Measurements from ENCODE around the gene PSMD14. TPM values are rescaled to one million over a fixed set of nuclear protein-coding genes. Genes with fewer than 3 reads are reported as not detected.

PSMD14 gene
- total RNA-seq, 1 experiment from 2014 or later, result 118 TPM

GRCh38 chr2:161344692-161345091, 36.5 kb downstream of the PSMD14 start:
- TF ChIP-seq ZFX (IDR thresholded peaks at IDR 0.05) (no peak), ELF1 (IDR thresholded peaks at IDR 0.05; ENCODE audit: borderline replicate concordance, low read depth) (no peak), ZNF274 (IDR thresholded peaks at IDR 0.05; ENCODE audit: low read depth, low read length) (no peak), CBX3 (IDR thresholded peaks at IDR 0.05; ENCODE audit: low read depth) (no peak), FOSL1 (IDR thresholded peaks at IDR 0.05; ENCODE audit: low read depth) (no peak), CEBPB (IDR thresholded peaks at IDR 0.05; ENCODE audit: low read depth) (no peak), RAD21 (IDR thresholded peaks at IDR 0.05; ENCODE audit: low read depth) (no peak), TCF7L2 (IDR thresholded peaks at IDR 0.05; ENCODE audit: borderline replicate concordance, extremely low read depth, insufficient read depth, insufficient read length) (no peak), SP1 (IDR thresholded peaks at IDR 0.05; ENCODE audit: low read depth) (no peak), EGR1 (IDR thresholded peaks at IDR 0.05; ENCODE audit: low read depth) (no peak), ATF3 (IDR thresholded peaks at IDR 0.05) (no peak), JUND (IDR thresholded peaks at IDR 0.05) (no peak)
- TF ChIP-seq, protein P1, sequence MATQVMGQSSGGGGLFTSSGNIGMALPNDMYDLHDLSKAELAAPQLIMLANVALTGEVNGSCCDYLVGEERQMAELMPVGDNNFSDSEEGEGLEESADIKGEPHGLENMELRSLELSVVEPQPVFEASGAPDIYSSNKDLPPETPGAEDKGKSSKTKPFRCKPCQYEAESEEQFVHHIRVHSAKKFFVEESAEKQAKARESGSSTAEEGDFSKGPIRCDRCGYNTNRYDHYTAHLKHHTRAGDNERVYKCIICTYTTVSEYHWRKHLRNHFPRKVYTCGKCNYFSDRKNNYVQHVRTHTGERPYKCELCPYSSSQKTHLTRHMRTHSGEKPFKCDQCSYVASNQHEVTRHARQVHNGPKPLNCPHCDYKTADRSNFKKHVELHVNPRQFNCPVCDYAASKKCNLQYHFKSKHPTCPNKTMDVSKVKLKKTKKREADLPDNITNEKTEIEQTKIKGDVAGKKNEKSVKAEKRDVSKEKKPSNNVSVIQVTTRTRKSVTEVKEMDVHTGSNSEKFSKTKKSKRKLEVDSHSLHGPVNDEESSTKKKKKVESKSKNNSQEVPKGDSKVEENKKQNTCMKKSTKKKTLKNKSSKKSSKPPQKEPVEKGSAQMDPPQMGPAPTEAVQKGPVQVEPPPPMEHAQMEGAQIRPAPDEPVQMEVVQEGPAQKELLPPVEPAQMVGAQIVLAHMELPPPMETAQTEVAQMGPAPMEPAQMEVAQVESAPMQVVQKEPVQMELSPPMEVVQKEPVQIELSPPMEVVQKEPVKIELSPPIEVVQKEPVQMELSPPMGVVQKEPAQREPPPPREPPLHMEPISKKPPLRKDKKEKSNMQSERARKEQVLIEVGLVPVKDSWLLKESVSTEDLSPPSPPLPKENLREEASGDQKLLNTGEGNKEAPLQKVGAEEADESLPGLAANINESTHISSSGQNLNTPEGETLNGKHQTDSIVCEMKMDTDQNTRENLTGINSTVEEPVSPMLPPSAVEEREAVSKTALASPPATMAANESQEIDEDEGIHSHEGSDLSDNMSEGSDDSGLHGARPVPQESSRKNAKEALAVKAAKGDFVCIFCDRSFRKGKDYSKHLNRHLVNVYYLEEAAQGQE (IDR thresholded peaks at IDR 0.05; ENCODE audit: low read depth), result no peak
- DNase-seq (ENCODE audit: low read depth, low spot score), result no peak
- BruUV-seq (replicated peaks), result no TSS peak
- no peak overlapping the region for H3K4me2 ChIP-seq (ENCODE audit: low read length)
- H2AFZ ChIP-seq (ENCODE audit: low read depth, low read length, poor library complexity, severe bottlenecking), result no peak overlapping the region
- peaks cover 86% of the 10 kb centered on the region for H3K79me2 ChIP-seq (ENCODE audit: insufficient read depth, low read length)
- no peak for ATAC-seq
- no peaks in the 10 kb centered on the region for H3K9me2 ChIP-seq (ENCODE audit: insufficient read depth)
- intact Hi-C loops (cut with micrococcal nuclease), result no loop called here
- H3K4me3 ChIP-seq (replicated peaks in 1 of 2; ENCODE audit: low read depth in 1 of 2, low read length in 2 of 2), result no peak overlapping the region
- no peaks in the 10 kb centered on the region for H3K27me3 ChIP-seq (ENCODE audit: insufficient read depth, low read length)
- H3K27ac ChIP-seq (ENCODE audit: low read depth, low read length), result no peak overlapping the region
- H3K9ac ChIP-seq (ENCODE audit: low read length), result no peak overlapping the region
- RAD21 ChIA-PET (ENCODE audit: low non-redundant PET in 1 of 2, low total read pairs in 2 of 2, uncharacterized antibody in 2 of 2, unreplicated experiment in 2 of 2), result no interaction called here
- CTCF ChIA-PET, result no interaction called here
- H3K4me1 ChIP-seq (ENCODE audit: control insufficient read depth in 1 of 2, insufficient read depth in 2 of 2, low read length in 2 of 2), result no peaks in the 10 kb centered on the region
- H3K9me3 ChIP-seq (ENCODE audit: control insufficient read depth in 1 of 2, insufficient read depth in 1 of 2, low read depth in 1 of 2, low read length in 2 of 2), result no peaks in the 10 kb centered on the region
- POLR2A ChIA-PET, result no interaction called here
- peaks cover 0 to 5% of the 10 kb centered on the region in 2 experiments; a peak in 1 of 4 replicates for H3K36me3 ChIP-seq (ENCODE audit: control insufficient read depth in 1 of 2, insufficient read depth in 2 of 2, low read length in 2 of 2)
- H4K20me1 ChIP-seq (ENCODE audit: insufficient read depth), result peaks cover 18% of the 10 kb centered on the region; the same call in 1 of the 2 replicates

All from HCT116 (cell line).